DND-41 (cell line): Measurements from ENCODE around the gene KIAA1328.

Experiments used
- CTCF ChIP-seq: IDR thresholded peaks from 2 replicates; pipeline ENCODE4 v1.5.1; 2012; ENCODE audit warnings: borderline replicate concordance, low read length, moderate library complexity, mild to moderate bottlenecking; ENCODE audit not compliant: poor library complexity, severe bottlenecking; ENCODE audit errors: extremely low read depth
- EZH2 ChIP-seq: IDR thresholded peaks from 3 replicates; pipeline ENCODE4 v1.6.1; 2012; ENCODE audit warnings: borderline replicate concordance, low read depth, mild to moderate bottlenecking, moderate library complexity, low read length, inconsistent platforms; ENCODE audit not compliant: severe bottlenecking

DNA sequence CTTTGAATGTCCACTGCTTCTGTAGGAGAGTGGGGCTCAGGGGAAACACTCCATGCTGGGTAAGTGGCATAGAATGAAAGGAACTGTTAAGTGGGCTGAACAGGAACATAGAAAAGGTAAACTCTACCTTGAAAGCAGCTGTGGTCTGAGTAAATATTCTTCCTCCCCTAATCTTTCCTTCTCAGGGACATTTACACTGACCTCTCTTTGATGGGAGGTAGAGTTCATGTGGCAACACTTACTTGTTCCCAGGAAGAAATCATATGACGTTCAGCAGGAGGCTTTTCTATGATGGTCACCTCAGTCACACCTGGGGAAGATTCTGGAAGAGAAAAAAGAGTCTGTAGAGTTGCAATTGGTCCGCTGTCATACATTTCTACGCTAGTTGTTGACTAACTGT, 10.3 kb upstream of the KIAA1328 start:
- TF ChIP-seq CTCF = no peak
- TF ChIP-seq EZH2 = no peak
